ENCODE measurements around the gene CAMK4.

GRCh38 chr5:111246459-111246858 is 22.3 kb downstream of the CAMK4 start:
- no peak for TF ChIP-seq CTCF (conservative IDR thresholded peaks at IDR 0.05; ENCODE audit: low read length)
- TF ChIP-seq EZH2phosphoT487 (IDR thresholded peaks at IDR 0.05; ENCODE audit: borderline replicate concordance), result no peak
